Lower lobe of right lung (tissue), 2 donors: ENCODE results near the gene IMMP2L. TPM values are rescaled to one million over a fixed set of nuclear protein-coding genes. Genes with fewer than 3 reads are reported as not detected.

Experiments
- ATAC-seq, 2 donors: fragments of 200-7000 bp; cut with Tn5 transposase; one replicate each; pipeline ENCODE4 v1.9.1; 2020 to 2022; ENCODE audit warnings: mild to moderate bottlenecking in 2 of 2, moderate library complexity in 2 of 2
- DNase-seq: peaks from one replicate; pipeline ENCODE4 v3.0.0-alpha.2; 2020
- H3K27ac ChIP-seq: fragments of 200-600 bp; one replicate; pipeline ENCODE4 v1.8.0; 2022
- H3K27me3 ChIP-seq: fragments of 200-600 bp; one replicate; pipeline ENCODE4 v1.8.0; 2022; ENCODE audit warnings: low read depth
- H3K36me3 ChIP-seq: fragments of 200-600 bp; one replicate; pipeline ENCODE4 v1.8.0; 2022; ENCODE audit warnings: mild to moderate bottlenecking
- H3K4me1 ChIP-seq: fragments of 200-600 bp; one replicate; pipeline ENCODE4 v1.8.0; 2022
- H3K4me3 ChIP-seq: fragments of 200-600 bp; one replicate; pipeline ENCODE4 v1.8.0; 2022; ENCODE audit warnings: mild to moderate bottlenecking
- H3K9me3 ChIP-seq: fragments of 200-600 bp; one replicate; pipeline ENCODE4 v1.8.0; 2022
- CTCF ChIP-seq: fragments of 200-600 bp; IDR thresholded peaks from one replicate; pipeline ENCODE4 v1.8.0; 2022; ENCODE audit warnings: antibody characterized with exemption, mild to moderate bottlenecking
- intact Hi-C: fragments of 100-400 bp; cut with DNase I; formaldehyde crosslinking; loops from one replicate; pipeline ENCODE4 v1.11.0; 2022
- total RNA-seq: library from RNA; stranded (reverse); fragmentation: NEBNext Ultra II Directional; extraction: Animal tissue kit (Norgen Biotek cat#: 25700); gene quantifications from one replicate; pipeline ENCODE4 v1.2.1, GENCODE V29; 2021
- donor health status: DM: no; HTN: yes; CAD: no; lungs with severe emphysema.

Gene IMMP2L
- total RNA-seq, 1 donor from 2014 or later, result 14.7 TPM

- no peak overlapping the region for H3K4me3 ChIP-seq
- DNase-seq, result no peak
- no peak for TF ChIP-seq CTCF
- peak in 1 of 2 donors; percentile 38 for ATAC-seq
- no peaks in the 10 kb centered on the region for H3K9me3 ChIP-seq
- H3K4me1 ChIP-seq, result peaks cover 7% of the 10 kb centered on the region
- no peak overlapping the region for H3K27ac ChIP-seq
- intact Hi-C loops, result no loop called here
- H3K36me3 ChIP-seq, result no peaks in the 10 kb centered on the region
- no peaks in the 10 kb centered on the region for H3K27me3 ChIP-seq
Observed at GRCh38 chr7:111012149-111012548, 550.1 kb downstream of the IMMP2L start.

GRCh38 chr7:111011520-111011919 lies 550.8 kb downstream of the IMMP2L start:
- intact Hi-C loops, result no loop called here
- ATAC-seq (no peak), DNase-seq (no peak)
- Histone ChIP-seq H3K36me3 (no peaks in the 10 kb centered on the region), H3K9me3 (no peaks in the 10 kb centered on the region), H3K4me3 (no peak overlapping the region), H3K4me1 (peaks cover 7% of the 10 kb centered on the region), H3K27ac (no peak overlapping the region), H3K27me3 (no peaks in the 10 kb centered on the region)
- no peak for TF ChIP-seq CTCF

GRCh38 chr7:111010798-111011197 lies 551.5 kb downstream of the IMMP2L start:
- DNase-seq (no peak), ATAC-seq (no peak)
- TF ChIP-seq CTCF, result no peak
- no peaks in the 10 kb centered on the region for H3K27me3 ChIP-seq
- no peaks in the 10 kb centered on the region for H3K36me3 ChIP-seq
- no peak overlapping the region for H3K4me3 ChIP-seq
- intact Hi-C loops, result no loop called here
- H3K9me3 ChIP-seq, result no peaks in the 10 kb centered on the region
- H3K4me1 ChIP-seq, result peaks cover 7% of the 10 kb centered on the region
- no peak overlapping the region for H3K27ac ChIP-seq

GRCh38 chr7:111009526-111010040 lies 552.7 kb downstream of the IMMP2L start:
- Histone ChIP-seq H3K27ac (no peak overlapping the region), H3K4me3 (no peak overlapping the region), H3K36me3 (no peaks in the 10 kb centered on the region), H3K27me3 (no peaks in the 10 kb centered on the region), H3K9me3 (no peaks in the 10 kb centered on the region), H3K4me1 (peaks cover 7% of the 10 kb centered on the region)
- no peak for TF ChIP-seq CTCF
- ATAC-seq, result no peak
- DNase-seq, result no peak
- intact Hi-C loops, result no loop called here

GRCh38 chr7:111006691-111007090 lies 555.6 kb downstream of the IMMP2L start:
- Histone ChIP-seq H3K4me3 (no peak overlapping the region), H3K4me1 (no peaks in the 10 kb centered on the region), H3K9me3 (no peaks in the 10 kb centered on the region), H3K36me3 (no peaks in the 10 kb centered on the region), H3K27me3 (no peaks in the 10 kb centered on the region), H3K27ac (no peak overlapping the region)
- no peak for ATAC-seq
- intact Hi-C loops, result no loop called here
- TF ChIP-seq CTCF, result no peak
- DNase-seq, result no peak

- DNase-seq (no peak), ATAC-seq (no peak)
- H3K27ac ChIP-seq, result no peak overlapping the region
- H3K4me3 ChIP-seq, result no peak overlapping the region
- intact Hi-C loops, result no loop called here
- no peaks in the 10 kb centered on the region for H3K4me1 ChIP-seq
- H3K27me3 ChIP-seq, result no peaks in the 10 kb centered on the region
- H3K36me3 ChIP-seq, result no peaks in the 10 kb centered on the region
- no peaks in the 10 kb centered on the region for H3K9me3 ChIP-seq
- no peak for TF ChIP-seq CTCF
Observed at GRCh38 chr7:111006040-111006439, 556.3 kb downstream of the IMMP2L start.
